PC-9 (cell line): ENCODE data around the gene IFT122.

ENCODE experiments used
- EZH2 ChIP-seq: fragments of 200-600 bp; sonication (generic); IDR thresholded peaks from 2 replicates; pipeline ENCODE4 v1.8.0; 2017; ENCODE audit warnings: antibody characterized with exemption, low read depth
- TF ChIP-seq, protein P1 (sequence below): fragments of 200-600 bp; sonication (generic); conservative IDR thresholded peaks from 2 replicates; pipeline ENCODE4 v1.6.1; 2017; ENCODE audit warnings: mixed run types, antibody characterized with exemption, mild to moderate bottlenecking, moderate library complexity

DNA sequence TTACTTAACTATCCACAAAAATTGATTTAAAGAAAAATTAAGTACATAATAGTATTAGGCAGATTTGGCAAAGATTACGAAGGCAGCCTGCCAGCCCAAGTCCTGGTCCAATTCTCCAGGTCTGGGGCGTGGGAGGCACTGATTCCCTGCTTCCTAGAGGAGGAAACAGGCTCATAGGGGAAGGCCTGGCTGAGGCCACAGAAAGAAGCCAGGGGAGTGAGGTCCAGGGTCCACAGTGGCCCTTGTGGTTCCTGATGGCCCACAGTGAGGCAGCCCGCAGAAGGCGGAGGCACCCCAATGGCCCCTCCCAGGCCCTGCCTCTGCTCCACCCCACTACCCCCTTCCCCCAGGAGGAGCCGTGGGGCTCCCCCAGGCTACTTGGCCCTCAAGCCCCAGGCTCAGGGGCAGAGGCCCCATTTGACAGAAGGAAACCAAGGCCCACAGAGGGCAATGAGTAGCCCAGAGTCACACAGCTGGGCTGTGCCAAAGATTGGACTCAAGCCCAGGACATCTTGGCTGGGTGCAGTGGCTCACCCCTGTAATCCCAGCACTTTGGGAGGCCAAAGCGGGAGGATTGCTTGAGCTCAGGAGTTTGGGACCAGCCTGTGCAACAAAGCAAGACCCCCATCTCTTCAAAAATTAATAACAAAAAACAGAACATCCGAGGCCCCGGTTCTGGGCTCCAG lies 124.0 kb downstream of the IFT122 start:
- TF ChIP-seq, protein P1, sequence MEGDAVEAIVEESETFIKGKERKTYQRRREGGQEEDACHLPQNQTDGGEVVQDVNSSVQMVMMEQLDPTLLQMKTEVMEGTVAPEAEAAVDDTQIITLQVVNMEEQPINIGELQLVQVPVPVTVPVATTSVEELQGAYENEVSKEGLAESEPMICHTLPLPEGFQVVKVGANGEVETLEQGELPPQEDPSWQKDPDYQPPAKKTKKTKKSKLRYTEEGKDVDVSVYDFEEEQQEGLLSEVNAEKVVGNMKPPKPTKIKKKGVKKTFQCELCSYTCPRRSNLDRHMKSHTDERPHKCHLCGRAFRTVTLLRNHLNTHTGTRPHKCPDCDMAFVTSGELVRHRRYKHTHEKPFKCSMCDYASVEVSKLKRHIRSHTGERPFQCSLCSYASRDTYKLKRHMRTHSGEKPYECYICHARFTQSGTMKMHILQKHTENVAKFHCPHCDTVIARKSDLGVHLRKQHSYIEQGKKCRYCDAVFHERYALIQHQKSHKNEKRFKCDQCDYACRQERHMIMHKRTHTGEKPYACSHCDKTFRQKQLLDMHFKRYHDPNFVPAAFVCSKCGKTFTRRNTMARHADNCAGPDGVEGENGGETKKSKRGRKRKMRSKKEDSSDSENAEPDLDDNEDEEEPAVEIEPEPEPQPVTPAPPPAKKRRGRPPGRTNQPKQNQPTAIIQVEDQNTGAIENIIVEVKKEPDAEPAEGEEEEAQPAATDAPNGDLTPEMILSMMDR, result no peak
- TF ChIP-seq EZH2, result no peak
